Loucy (cell line): ENCODE data around the gene RSRC2.

Experiments
- EZH2phosphoT487 ChIP-seq: fragments of 200-600 bp; IDR thresholded peaks from 2 replicates; pipeline ENCODE4 v1.6.1; 2018; ENCODE audit warnings: antibody characterized with exemption, mild to moderate bottlenecking, moderate library complexity, borderline replicate concordance
- TF ChIP-seq, protein P1 (sequence below): fragments of 200-600 bp; sonication (generic); conservative IDR thresholded peaks from 2 replicates; pipeline ENCODE4 v1.5.1; 2014; ENCODE audit warnings: mild to moderate bottlenecking, antibody characterized with exemption, low read length

GRCh38 chr12:122503147-122503751 is 23.5 kb downstream of the RSRC2 start:
- TF ChIP-seq, protein P1, sequence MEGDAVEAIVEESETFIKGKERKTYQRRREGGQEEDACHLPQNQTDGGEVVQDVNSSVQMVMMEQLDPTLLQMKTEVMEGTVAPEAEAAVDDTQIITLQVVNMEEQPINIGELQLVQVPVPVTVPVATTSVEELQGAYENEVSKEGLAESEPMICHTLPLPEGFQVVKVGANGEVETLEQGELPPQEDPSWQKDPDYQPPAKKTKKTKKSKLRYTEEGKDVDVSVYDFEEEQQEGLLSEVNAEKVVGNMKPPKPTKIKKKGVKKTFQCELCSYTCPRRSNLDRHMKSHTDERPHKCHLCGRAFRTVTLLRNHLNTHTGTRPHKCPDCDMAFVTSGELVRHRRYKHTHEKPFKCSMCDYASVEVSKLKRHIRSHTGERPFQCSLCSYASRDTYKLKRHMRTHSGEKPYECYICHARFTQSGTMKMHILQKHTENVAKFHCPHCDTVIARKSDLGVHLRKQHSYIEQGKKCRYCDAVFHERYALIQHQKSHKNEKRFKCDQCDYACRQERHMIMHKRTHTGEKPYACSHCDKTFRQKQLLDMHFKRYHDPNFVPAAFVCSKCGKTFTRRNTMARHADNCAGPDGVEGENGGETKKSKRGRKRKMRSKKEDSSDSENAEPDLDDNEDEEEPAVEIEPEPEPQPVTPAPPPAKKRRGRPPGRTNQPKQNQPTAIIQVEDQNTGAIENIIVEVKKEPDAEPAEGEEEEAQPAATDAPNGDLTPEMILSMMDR = no peak
- no peak for TF ChIP-seq EZH2phosphoT487
